Transverse colon (tissue), 4 donors: Measurements from ENCODE around the gene RCAN2. TPM values are rescaled to one million over a fixed set of nuclear protein-coding genes. Genes with fewer than 3 reads are reported as not detected.

Source experiments
- DNase-seq: peaks from one replicate; pipeline ENCODE4 v3.0.0-alpha.2; 2019
- H3K27ac ChIP-seq, 4 donors: fragments of 200-600 bp; sonication (generic); 2 replicates each; pipeline ENCODE4 v1.5.1; 2016 to 2018; ENCODE audit warnings: inconsistent platforms in 4 of 4
- H3K27me3 ChIP-seq: fragments of 200-600 bp; sonication (generic); 2 replicates; pipeline ENCODE4 v1.5.1; 2017; ENCODE audit warnings: inconsistent platforms
- H3K36me3 ChIP-seq, 4 donors: fragments of 200-600 bp; sonication (generic); 2 replicates each; pipeline ENCODE4 v1.5.1; 2017 to 2019; ENCODE audit warnings: inconsistent platforms in 4 of 4
- H3K4me1 ChIP-seq, 4 donors: fragments of 200-600 bp; sonication (generic); 2 replicates each; pipeline ENCODE4 v1.5.1; 2017 to 2020; ENCODE audit warnings: inconsistent platforms in 4 of 4
- H3K4me3 ChIP-seq, 4 donors: fragments of 200-600 bp; sonication (generic); 1 replicate in 1 of 4; 2 replicates in 3 of 4; pipeline versions ENCODE4 v1.5.1 to v1.6.1; 2017 to 2019; ENCODE audit warnings: inconsistent platforms in 4 of 4
- H3K9me3 ChIP-seq, 2 donors: fragments of 200-600 bp; sonication (generic); 2 replicates each; pipeline ENCODE4 v1.5.1; 2017 to 2019; ENCODE audit warnings: inconsistent platforms in 2 of 2
- CTCF ChIP-seq, 5 experiments: fragments of 200-600 bp in 3 of 5; fragments of 450-650 bp in 2 of 5; sonication (generic) in 3 of 5; IDR thresholded peaks; 1 replicate in 2 of 5; 2 replicates in 3 of 5; pipeline ENCODE4 v1.5.1; 2016 to 2017; ENCODE audit warnings: antibody characterized with exemption in 5 of 5, inconsistent platforms in 3 of 5, mild to moderate bottlenecking in 2 of 5, moderate library complexity in 1 of 5
- EP300 ChIP-seq: sonication (generic); formaldehyde crosslinking; IDR thresholded peaks from one replicate; pipeline ENCODE4 v1.6.1; 2017; ENCODE audit warnings: antibody characterized with exemption, low read depth
- POLR2A ChIP-seq: fragments of 450-650 bp; IDR thresholded peaks from one replicate; pipeline ENCODE4 v1.6.1; 2016; ENCODE audit warnings: antibody characterized with exemption, mild to moderate bottlenecking, moderate library complexity
- POLR2AphosphoS5 ChIP-seq, 3 donors: sonication (generic); formaldehyde crosslinking; IDR thresholded peaks; one replicate each; pipeline ENCODE4 v1.6.1; 2016; ENCODE audit warnings: antibody characterized with exemption in 3 of 3
- WGBS, 2 donors: methylation state at CpG; one replicate each; pipeline ENCODE4 v1.1.5; 2018; ENCODE audit warnings: low coverage in 1 of 2; 5-methylcytosine and 5-hydroxymethylcytosine counted together
- in situ Hi-C, 4 donors: fragments of 200-750 bp; cut with MboI; loops; one replicate each; pipeline versions ENCODE4 v1.15.0 to v1.15.1; 2017; ENCODE audit warnings: low sequenced_read_pairs in 3 of 4, low pct_ligation_motif_present in 1 of 4, low pct_unique_long_range_greater_than_20kb in 1 of 4
- intact Hi-C: fragments of 100-400 bp; cut with DNase I; formaldehyde crosslinking; loops from one replicate; pipeline ENCODE4 v1.15.1; 2023; ENCODE audit warnings: low total_unique reads
- total RNA-seq, 4 donors: library from RNA; depleted of rRNA; stranded (reverse); fragments of >200 nt; gene quantifications; one replicate each; pipeline ENCODE4 v1.1.0, GENCODE V29; 2016

RCAN2 gene
- total RNA-seq, 4 donors from 2014 or later: 1.9 to 9.5 (median 7.5) TPM

GRCh38 chr6:46469021-46469420 is 22.2 kb downstream of the RCAN2 start:
- H3K4me3 ChIP-seq: no peak overlapping the region
- H3K9me3 ChIP-seq: no peaks in the 10 kb centered on the region
- WGBS, 2 donors: 60 to 76% methylated on average over 2 of the region's 2 CpGs
- peaks cover 0 to 5% (median 0%) of the 10 kb centered on the region in 4 donors for H3K4me1 ChIP-seq
- H3K27ac ChIP-seq: no peak overlapping the region
- H3K27me3 ChIP-seq: no peaks in the 10 kb centered on the region
- in situ Hi-C loops: no loop called here
- no peaks in the 10 kb centered on the region for H3K36me3 ChIP-seq
- DNase-seq: no peak
- TF ChIP-seq POLR2AphosphoS5 (IDR thresholded peaks at IDR 0.05) (no peak), CTCF (IDR thresholded peaks at IDR 0.05) (no peak), POLR2A (no peak), EP300 (no peak)
- intact Hi-C loops: no loop called here

- no peaks in the 10 kb centered on the region for H3K9me3 ChIP-seq
- in situ Hi-C loops: no loop called here
- no peaks in the 10 kb centered on the region for H3K36me3 ChIP-seq
- peaks cover 0 to 5% (median 0%) of the 10 kb centered on the region in 4 donors for H3K4me1 ChIP-seq
- no peaks in the 10 kb centered on the region for H3K27me3 ChIP-seq
- no peak for TF ChIP-seq CTCF (IDR thresholded peaks at IDR 0.05)
- TF ChIP-seq EP300: no peak
- no peak for TF ChIP-seq POLR2AphosphoS5 (IDR thresholded peaks at IDR 0.05)
- TF ChIP-seq POLR2A: no peak
- intact Hi-C loops: no loop called here
- no peak overlapping the region for H3K27ac ChIP-seq
- WGBS, 2 donors: 82 to 88% methylated on average over 6 to 9 of the region's 9 CpGs
- H3K4me3 ChIP-seq: no peak overlapping the region
- no peak for DNase-seq
Observed at GRCh38 chr6:46468403-46469010, 22.7 kb downstream of the RCAN2 start.

- intact Hi-C loops (no loop called here), in situ Hi-C loops (no loop called here)
- Histone ChIP-seq H3K4me1 (peaks cover 0 to 5% (median 0%) of the 10 kb centered on the region in 4 donors), H3K36me3 (no peaks in the 10 kb centered on the region), H3K27me3 (no peaks in the 10 kb centered on the region), H3K27ac (no peak overlapping the region), H3K4me3 (no peak overlapping the region), H3K9me3 (no peaks in the 10 kb centered on the region)
- WGBS, 2 donors: 78 to 83% methylated on average over 3 to 4 of the region's 4 CpGs
- no peak for DNase-seq
- TF ChIP-seq POLR2A: no peak
- TF ChIP-seq POLR2AphosphoS5 (IDR thresholded peaks at IDR 0.05): no peak
- no peak for TF ChIP-seq EP300
- TF ChIP-seq CTCF (IDR thresholded peaks at IDR 0.05): no peak
Observed at GRCh38 chr6:46466570-46466969, 24.7 kb downstream of the RCAN2 start.

GRCh38 chr6:46465294-46466165 is 25.7 kb downstream of the RCAN2 start:
- in situ Hi-C loops (no loop called here), intact Hi-C loops (no loop called here)
- Histone ChIP-seq H3K4me1 (peaks cover 0 to 5% (median 0%) of the 10 kb centered on the region in 4 donors), H3K4me3 (no peak overlapping the region), H3K9me3 (no peaks in the 10 kb centered on the region), H3K27me3 (no peaks in the 10 kb centered on the region), H3K36me3 (no peaks in the 10 kb centered on the region), H3K27ac (no peak overlapping the region)
- DNase-seq: no peak
- WGBS, 2 donors: 41 to 84% methylated on average over 4 of the region's 4 CpGs
- TF ChIP-seq EP300: no peak
- no peak for TF ChIP-seq POLR2A
- no peak for TF ChIP-seq POLR2AphosphoS5 (IDR thresholded peaks at IDR 0.05)
- no peak for TF ChIP-seq CTCF (IDR thresholded peaks at IDR 0.05)
